ENCODE measurements around the gene P2RX1.

P2RX1 gene

GRCh38 chr17:3922765-3923164, 6.5 kb upstream of the P2RX1 start:
- no peak for DNase-seq (ENCODE audit: low read depth)
- TF ChIP-seq CTCF (IDR thresholded peaks at IDR 0.05; ENCODE audit: low read depth, low read length) (no peak), MAX (IDR thresholded peaks at IDR 0.05; ENCODE audit: low read depth, low read length) (no peak), POLR2A (IDR thresholded peaks at IDR 0.05; ENCODE audit: extremely low read depth, insufficient read length) (no peak), MYC (IDR thresholded peaks at IDR 0.05; ENCODE audit: low read depth, low read length) (no peak)
- H3K4me3 ChIP-seq (ENCODE audit: low read depth, low read length): no peak overlapping the region

GRCh38 chr17:3921502-3922319, 5.4 kb upstream of the P2RX1 start:
- TF ChIP-seq MYC (IDR thresholded peaks at IDR 0.05; ENCODE audit: low read depth, low read length): no peak
- TF ChIP-seq MAX (IDR thresholded peaks at IDR 0.05; ENCODE audit: low read depth, low read length): no peak
- no peak for TF ChIP-seq POLR2A (IDR thresholded peaks at IDR 0.05; ENCODE audit: extremely low read depth, insufficient read length)
- no peak for TF ChIP-seq CTCF (IDR thresholded peaks at IDR 0.05; ENCODE audit: low read depth, low read length)
- DNase-seq (ENCODE audit: low read depth): no peak
- no peak overlapping the region for H3K4me3 ChIP-seq (ENCODE audit: low read depth, low read length)

- TF ChIP-seq POLR2A (IDR thresholded peaks at IDR 0.05; ENCODE audit: extremely low read depth, insufficient read length) (no peak), MYC (IDR thresholded peaks at IDR 0.05; ENCODE audit: low read depth, low read length) (no peak), MAX (IDR thresholded peaks at IDR 0.05; ENCODE audit: low read depth, low read length) (no peak), CTCF (IDR thresholded peaks at IDR 0.05; ENCODE audit: low read depth, low read length) (no peak)
- no peak for DNase-seq (ENCODE audit: low read depth)
- H3K4me3 ChIP-seq (ENCODE audit: low read depth, low read length): no peak overlapping the region
Observed at GRCh38 chr17:3921006-3921405, 4.7 kb upstream of the P2RX1 start.

- TF ChIP-seq CTCF (IDR thresholded peaks at IDR 0.05; ENCODE audit: low read depth, low read length) (no peak), MAX (IDR thresholded peaks at IDR 0.05; ENCODE audit: low read depth, low read length) (no peak), POLR2A (IDR thresholded peaks at IDR 0.05; ENCODE audit: extremely low read depth, insufficient read length) (no peak), MYC (IDR thresholded peaks at IDR 0.05; ENCODE audit: low read depth, low read length) (no peak)
- H3K4me3 ChIP-seq (ENCODE audit: low read depth, low read length): no peak overlapping the region
- no peak for DNase-seq (ENCODE audit: low read depth)
Observed at GRCh38 chr17:3919123-3919624, 2.9 kb upstream of the P2RX1 start.

- no peak for TF ChIP-seq CTCF (IDR thresholded peaks at IDR 0.05; ENCODE audit: low read depth, low read length)
- TF ChIP-seq MYC (IDR thresholded peaks at IDR 0.05; ENCODE audit: low read depth, low read length): no peak
- TF ChIP-seq MAX (IDR thresholded peaks at IDR 0.05; ENCODE audit: low read depth, low read length): no peak
- DNase-seq (ENCODE audit: low read depth): no peak
- no peak overlapping the region for H3K4me3 ChIP-seq (ENCODE audit: low read depth, low read length)
Observed at GRCh38 chr17:3918372-3919122, 2.3 kb upstream of the P2RX1 start.
